Measurements from ENCODE around the gene LSAMP. TPM values are rescaled to one million over a fixed set of nuclear protein-coding genes. Genes with fewer than 3 reads are reported as not detected.

LSAMP gene
- total RNA-seq, 1 experiment from 2014 or later: 0.90 TPM

GRCh38 chr3:116034086-116034485 lies 411.2 kb downstream of the LSAMP start:
- no peak for TF ChIP-seq CTCF (conservative IDR thresholded peaks at IDR 0.05)
- Histone ChIP-seq H3K56ac (ENCODE audit: insufficient read length, low read depth, low read length) (no peak overlapping the region), H2BK15ac (ENCODE audit: low read depth, low read length) (no peak overlapping the region), H2AK5ac (ENCODE audit: insufficient read length, low read length) (no peak overlapping the region), H3K27ac (ENCODE audit: insufficient read length, low read depth, low read length) (no peak overlapping the region), H4K20me1 (ENCODE audit: control insufficient read depth, insufficient read depth, insufficient read length) (no peaks in the 10 kb centered on the region), H4K91ac (ENCODE audit: insufficient read length, low read depth, low read length) (no peak overlapping the region), H2BK20ac (ENCODE audit: low read depth, low read length, poor library complexity, severe bottlenecking) (no peak overlapping the region), H3K79me2 (ENCODE audit: insufficient read depth, low read length) (no peaks in the 10 kb centered on the region), H2AFZ (ENCODE audit: low read length) (no peak overlapping the region), H3K9me3 (ENCODE audit: control insufficient read depth, low read depth, low read length) (no peaks in the 10 kb centered on the region), H3K23me2 (ENCODE audit: insufficient read length, low read depth, low read length, poor library complexity, severe bottlenecking) (no peaks in the 10 kb centered on the region), H3K9ac (ENCODE audit: extremely low read depth, insufficient read length, low read length) (no peak overlapping the region), H3K14ac (ENCODE audit: insufficient read depth, low read length) (no peak overlapping the region), H3K4ac (ENCODE audit: low read depth, low read length) (no peak overlapping the region), H3K4me1 (ENCODE audit: insufficient read depth, low read length) (no peaks in the 10 kb centered on the region), H3K79me1 (ENCODE audit: insufficient read depth, low read depth, low read length, poor library complexity, severe bottlenecking) (no peaks in the 10 kb centered on the region), H4K8ac (replicated peaks; ENCODE audit: insufficient read length, low read depth, low read length) (no peak overlapping the region), H2BK12ac (ENCODE audit: insufficient read length, low read depth, low read length) (no peak overlapping the region), H3T11ph (ENCODE audit: low read length) (no peak overlapping the region), H2BK120ac (ENCODE audit: low read depth, low read length, poor library complexity, severe bottlenecking) (no peak overlapping the region), H4K5ac (ENCODE audit: insufficient read length, low read depth, low read length) (no peak overlapping the region), H3K18ac (ENCODE audit: insufficient read length, low read depth, low read length) (no peak overlapping the region), H3K23ac (ENCODE audit: insufficient read length, low read depth, low read length) (no peak overlapping the region), H2BK5ac (ENCODE audit: insufficient read length, low read length) (no peak overlapping the region), H3K4me2 (ENCODE audit: insufficient read depth, insufficient read length, low read length) (no peak overlapping the region), H3K27me3 (ENCODE audit: insufficient read depth, low read length) (no peaks in the 10 kb centered on the region)
- Mint-ChIP-seq H3K4me3 (no peak overlapping the region), H3K27me3 (ENCODE audit: low read depth) (no peaks in the 10 kb centered on the region), H3K36me3 (ENCODE audit: insufficient read depth in 1 of 3, low read depth in 3 of 3) (no peaks in the 10 kb centered on the region), H3K9me3 (no peaks in the 10 kb centered on the region), H3K4me1 (peaks cover 14 to 22% of the 10 kb centered on the region in 2 experiments), H3K27ac (no peak overlapping the region)
- WGBS (ENCODE audit: extremely low coverage, insufficient read length, low lambda C conversion rate): no CpG with 5 or more reads among the region's 2 CpGs
- DNase-seq: no peak
